Loucy (cell line): ENCODE results near the gene CILP.

Experiments
- H2AFZ ChIP-seq: fragments of 200-600 bp; sonication (generic); 2 replicates; pipeline ENCODE4 v1.6.0; 2016; ENCODE audit warnings: antibody characterized with exemption, mild to moderate bottlenecking, low read length, moderate library complexity
- H3F3A ChIP-seq: fragments of 200-600 bp; 2 replicates; pipeline ENCODE4 v1.6.0; 2016; ENCODE audit warnings: antibody characterized with exemption, low read depth, mild to moderate bottlenecking
- H3K27me3 ChIP-seq: fragments of 200-600 bp; sonication (generic); 2 replicates; pipeline ENCODE4 v1.6.1; 2014; ENCODE audit warnings: low read length, mild to moderate bottlenecking; ENCODE audit not compliant: insufficient read depth, poor library complexity, severe bottlenecking
- H3K36me3 ChIP-seq: fragments of 200-600 bp; sonication (generic); 2 replicates; pipeline ENCODE4 v1.6.1; 2016; ENCODE audit warnings: low read length; ENCODE audit not compliant: insufficient read depth
- H3K4me1 ChIP-seq: fragments of 200-600 bp; sonication (generic); 2 replicates; pipeline ENCODE4 v1.5.1; 2014; ENCODE audit warnings: low read length, mild to moderate bottlenecking; ENCODE audit not compliant: insufficient read depth, poor library complexity, severe bottlenecking
- H3K4me2 ChIP-seq: fragments of 200-600 bp; sonication (generic); 2 replicates; pipeline ENCODE4 v1.6.0; 2014; ENCODE audit warnings: antibody characterized with exemption, low read length, low read depth, mild to moderate bottlenecking; ENCODE audit not compliant: poor library complexity, severe bottlenecking
- H3K4me3 ChIP-seq: fragments of 200-600 bp; sonication (generic); 2 replicates; pipeline ENCODE4 v1.5.1; 2014; ENCODE audit warnings: low read length, mild to moderate bottlenecking, mixed read lengths; ENCODE audit not compliant: poor library complexity, severe bottlenecking
- H3K79me2 ChIP-seq: fragments of 200-600 bp; sonication (generic); 2 replicates; pipeline ENCODE4 v1.6.1; 2014; ENCODE audit warnings: low read length; ENCODE audit not compliant: insufficient read depth
- H3K9ac ChIP-seq: fragments of 200-600 bp; sonication (generic); 2 replicates; pipeline ENCODE4 v1.6.0; 2014; ENCODE audit warnings: mild to moderate bottlenecking, low read depth, low read length, moderate library complexity; ENCODE audit not compliant: poor library complexity, severe bottlenecking
- H3K9me2 ChIP-seq: fragments of 200-600 bp; sonication (generic); replicated peaks from 2 replicates; pipeline ENCODE4 v1.6.1; 2016; ENCODE audit warnings: low read depth, low read length, mixed read lengths
- H3K9me3 ChIP-seq: fragments of 200-600 bp; sonication (generic); 2 replicates; pipeline ENCODE4 v1.6.1; 2014; ENCODE audit warnings: mild to moderate bottlenecking, antibody characterized with exemption, low read length, low read depth; ENCODE audit not compliant: insufficient read depth
- H4K20me1 ChIP-seq: fragments of 200-600 bp; sonication (generic); 2 replicates; pipeline ENCODE4 v1.6.0; 2014; ENCODE audit warnings: antibody characterized with exemption, low read length, mild to moderate bottlenecking; ENCODE audit not compliant: insufficient read depth, poor library complexity, severe bottlenecking
- EZH2phosphoT487 ChIP-seq: fragments of 200-600 bp; IDR thresholded peaks from 2 replicates; pipeline ENCODE4 v1.6.1; 2018; ENCODE audit warnings: antibody characterized with exemption, mild to moderate bottlenecking, moderate library complexity, borderline replicate concordance
- TF ChIP-seq, protein P1 (sequence below): fragments of 200-600 bp; sonication (generic); conservative IDR thresholded peaks from 2 replicates; pipeline ENCODE4 v1.5.1; 2014; ENCODE audit warnings: mild to moderate bottlenecking, antibody characterized with exemption, low read length

Gene CILP

DNA sequence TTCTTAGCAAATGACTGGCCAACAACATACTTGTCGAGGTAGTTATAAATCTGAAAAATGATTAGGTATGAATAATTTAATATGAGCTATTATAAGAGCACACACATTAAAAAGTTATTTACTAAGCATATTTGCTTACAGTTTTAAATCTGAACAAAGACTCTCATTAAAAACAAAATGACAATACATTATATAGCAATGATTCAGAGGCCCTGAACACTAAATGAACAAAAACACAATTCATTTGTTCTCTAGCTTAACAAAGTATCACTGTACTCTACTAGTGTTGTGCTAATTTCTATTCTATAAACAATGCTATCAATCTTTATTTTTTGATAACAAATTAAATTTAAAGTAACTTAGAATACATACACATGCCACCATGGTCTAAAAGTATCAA lies 47.1 kb downstream of the CILP start:
- Histone ChIP-seq H2AFZ (no peak overlapping the region), H3K9me2 (no peaks in the 10 kb centered on the region), H3F3A (no peaks in the 10 kb centered on the region), H3K4me3 (no peak overlapping the region), H3K4me2 (no peak overlapping the region), H3K9me3 (no peaks in the 10 kb centered on the region), H3K4me1 (no peaks in the 10 kb centered on the region), H4K20me1 (peaks cover 5% of the 10 kb centered on the region), H3K9ac (no peak overlapping the region), H3K27me3 (no peaks in the 10 kb centered on the region), H3K36me3 (peaks cover 54% of the 10 kb centered on the region), H3K79me2 (peaks cover 13% of the 10 kb centered on the region)
- TF ChIP-seq, protein P1, sequence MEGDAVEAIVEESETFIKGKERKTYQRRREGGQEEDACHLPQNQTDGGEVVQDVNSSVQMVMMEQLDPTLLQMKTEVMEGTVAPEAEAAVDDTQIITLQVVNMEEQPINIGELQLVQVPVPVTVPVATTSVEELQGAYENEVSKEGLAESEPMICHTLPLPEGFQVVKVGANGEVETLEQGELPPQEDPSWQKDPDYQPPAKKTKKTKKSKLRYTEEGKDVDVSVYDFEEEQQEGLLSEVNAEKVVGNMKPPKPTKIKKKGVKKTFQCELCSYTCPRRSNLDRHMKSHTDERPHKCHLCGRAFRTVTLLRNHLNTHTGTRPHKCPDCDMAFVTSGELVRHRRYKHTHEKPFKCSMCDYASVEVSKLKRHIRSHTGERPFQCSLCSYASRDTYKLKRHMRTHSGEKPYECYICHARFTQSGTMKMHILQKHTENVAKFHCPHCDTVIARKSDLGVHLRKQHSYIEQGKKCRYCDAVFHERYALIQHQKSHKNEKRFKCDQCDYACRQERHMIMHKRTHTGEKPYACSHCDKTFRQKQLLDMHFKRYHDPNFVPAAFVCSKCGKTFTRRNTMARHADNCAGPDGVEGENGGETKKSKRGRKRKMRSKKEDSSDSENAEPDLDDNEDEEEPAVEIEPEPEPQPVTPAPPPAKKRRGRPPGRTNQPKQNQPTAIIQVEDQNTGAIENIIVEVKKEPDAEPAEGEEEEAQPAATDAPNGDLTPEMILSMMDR, result no peak
- no peak for TF ChIP-seq EZH2phosphoT487

DNA sequence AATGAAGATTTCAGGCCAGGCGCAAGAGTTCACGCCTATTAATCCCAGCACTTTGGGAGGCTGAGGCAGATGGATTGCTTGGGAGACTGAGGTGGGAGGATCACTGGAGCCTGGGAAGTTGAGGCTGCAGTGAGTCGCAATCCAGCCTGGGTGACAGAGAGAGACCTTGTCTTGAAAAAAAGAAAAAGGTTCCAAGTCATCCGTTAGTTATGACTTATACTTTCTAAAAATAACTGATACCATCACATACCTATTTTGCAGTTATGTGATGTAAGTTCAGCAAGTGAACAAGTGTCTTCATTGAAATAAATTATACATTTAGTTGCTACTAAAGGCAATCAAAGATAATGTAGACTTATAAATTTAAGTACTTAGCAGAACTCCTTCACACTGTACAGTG lies 48.2 kb downstream of the CILP start:
- no peaks in the 10 kb centered on the region for H3K9me2 ChIP-seq
- no peak overlapping the region for H2AFZ ChIP-seq
- no peaks in the 10 kb centered on the region for H3K27me3 ChIP-seq
- no peak for TF ChIP-seq EZH2phosphoT487
- TF ChIP-seq, protein P1, result no peak
- H3K9ac ChIP-seq, result no peak overlapping the region
- H3K4me3 ChIP-seq, result no peak overlapping the region
- H3K4me1 ChIP-seq, result no peaks in the 10 kb centered on the region
- H3F3A ChIP-seq, result no peaks in the 10 kb centered on the region
- H4K20me1 ChIP-seq, result peaks cover 5% of the 10 kb centered on the region
- no peaks in the 10 kb centered on the region for H3K9me3 ChIP-seq
- H3K36me3 ChIP-seq, result peaks cover 65% of the 10 kb centered on the region
- H3K79me2 ChIP-seq, result peaks cover 13% of the 10 kb centered on the region
- H3K4me2 ChIP-seq, result no peak overlapping the region

DNA sequence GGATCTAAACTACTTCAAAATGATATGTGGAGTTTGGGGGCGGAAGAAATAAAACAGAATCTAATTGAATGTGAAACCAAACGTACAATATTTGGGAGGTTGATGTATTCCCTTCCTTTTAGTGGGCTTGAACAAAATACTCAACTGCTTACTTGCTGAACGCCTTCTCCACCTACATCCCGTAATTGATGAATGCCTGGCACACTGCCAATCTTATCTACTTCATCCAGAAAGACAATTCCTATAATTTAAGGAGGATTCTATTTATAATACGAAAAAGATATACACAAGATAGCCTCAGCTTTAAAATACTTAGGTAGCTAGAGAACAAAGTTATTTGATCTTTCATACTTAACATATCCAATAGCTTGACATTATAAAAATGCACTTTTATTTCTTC lies 54.6 kb downstream of the CILP start:
- no peak overlapping the region for H3K9ac ChIP-seq
- H2AFZ ChIP-seq, result no peak overlapping the region
- no peaks in the 10 kb centered on the region for H3K4me1 ChIP-seq
- no peaks in the 10 kb centered on the region; the same call in 1 of the 2 replicates for H3K79me2 ChIP-seq
- no peaks in the 10 kb centered on the region for H3K9me2 ChIP-seq
- H3K4me3 ChIP-seq, result no peak overlapping the region
- no peaks in the 10 kb centered on the region for H3K9me3 ChIP-seq
- TF ChIP-seq EZH2phosphoT487, result no peak
- TF ChIP-seq, protein P1, result no peak
- no peaks in the 10 kb centered on the region for H3K27me3 ChIP-seq
- no peaks in the 10 kb centered on the region for H3F3A ChIP-seq
- peaks cover 76% of the 10 kb centered on the region for H3K36me3 ChIP-seq
- no peaks in the 10 kb centered on the region for H4K20me1 ChIP-seq
- no peak overlapping the region for H3K4me2 ChIP-seq
